ENCODE results near the gene PNRC2. TPM values are rescaled to one million over a fixed set of nuclear protein-coding genes. Genes with fewer than 3 reads are reported as not detected.

The PNRC2 gene
- total RNA-seq, 1 donor: 74.9 TPM

- Histone ChIP-seq H3K27me3 (ENCODE audit: insufficient read depth, low read length) (peaks cover 2% of the 10 kb centered on the region), H2AFZ (ENCODE audit: low read length) (peak overlapping the region; percentile 79), H3K4me2 (ENCODE audit: insufficient read depth, low read length) (peak overlapping the region; percentile 86), H3K79me2 (ENCODE audit: insufficient read depth, low read length) (no peaks in the 10 kb centered on the region), H3K4me3 (ENCODE audit: insufficient read depth, low read length) (peak overlapping the region; percentile 64), H3K36me3 (ENCODE audit: insufficient read depth, low read length) (no peaks in the 10 kb centered on the region), H3K4me1 (ENCODE audit: insufficient read depth, low read length) (peaks cover 8% of the 10 kb centered on the region), H3K27ac (ENCODE audit: low read depth, low read length) (peak overlapping the region; percentile 90), H3K9me3 (ENCODE audit: low read depth, low read length) (no peaks in the 10 kb centered on the region), H4K20me1 (ENCODE audit: insufficient read depth, low read length) (no peaks in the 10 kb centered on the region)
- DNase-seq (ENCODE audit: insufficient read length, low spot score, missing footprints): peak; percentile 41
- no peak for TF ChIP-seq CTCF (IDR thresholded peaks at IDR 0.05; ENCODE audit: extremely low read depth, low read depth, low read length)
Observed at GRCh38 chr1:23931491-23931880, 28.1 kb upstream of the PNRC2 start.

DNA sequence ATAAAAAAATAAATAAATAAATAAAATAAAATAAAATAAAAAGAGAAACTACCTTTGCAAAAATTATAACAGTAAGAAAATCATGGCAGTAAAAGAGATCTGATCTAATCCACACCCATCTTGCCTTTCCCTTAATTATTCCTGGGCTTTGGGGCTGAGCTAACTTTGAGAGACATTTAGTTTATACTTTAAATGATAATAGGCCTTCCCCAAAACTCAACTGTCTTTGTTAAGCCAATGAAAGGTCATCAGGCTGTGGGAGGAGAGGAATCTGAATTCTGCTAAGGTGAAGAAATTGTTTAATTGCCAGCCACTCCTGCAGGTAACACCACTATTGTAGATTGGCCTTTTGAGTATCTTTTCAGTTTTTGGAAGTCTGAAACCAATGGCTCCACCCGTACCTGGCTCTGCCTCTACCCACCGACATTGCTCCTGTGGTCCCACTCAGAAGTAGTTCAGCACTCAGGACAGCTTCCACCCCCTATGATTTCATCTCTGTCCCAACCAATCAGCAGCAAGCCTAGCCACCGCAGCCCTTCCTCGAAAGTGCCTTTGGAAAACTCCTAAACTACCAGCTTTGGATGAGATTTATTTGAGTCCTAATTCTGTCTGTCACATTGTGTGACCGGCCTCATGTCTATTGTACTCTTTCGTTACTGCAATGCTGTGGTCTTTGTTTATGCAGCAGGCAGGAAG lies 23.0 kb upstream of the PNRC2 start:
- Histone ChIP-seq H3K4me2 (ENCODE audit: insufficient read depth, low read length) (no peak overlapping the region), H2AFZ (ENCODE audit: low read length) (no peak overlapping the region), H3K4me3 (ENCODE audit: insufficient read depth, low read length) (no peak overlapping the region), H3K4me1 (ENCODE audit: insufficient read depth, low read length) (peaks cover under 1% of the 10 kb centered on the region), H3K9me3 (ENCODE audit: low read depth, low read length) (no peaks in the 10 kb centered on the region), H3K27me3 (ENCODE audit: insufficient read depth, low read length) (peaks cover 2% of the 10 kb centered on the region), H4K20me1 (ENCODE audit: insufficient read depth, low read length) (no peaks in the 10 kb centered on the region), H3K36me3 (ENCODE audit: insufficient read depth, low read length) (no peaks in the 10 kb centered on the region), H3K79me2 (ENCODE audit: insufficient read depth, low read length) (no peaks in the 10 kb centered on the region), H3K27ac (ENCODE audit: low read depth, low read length) (no peak overlapping the region)
- no peak for TF ChIP-seq CTCF (IDR thresholded peaks at IDR 0.05; ENCODE audit: extremely low read depth, low read depth, low read length)
- peak; percentile 86 for DNase-seq (ENCODE audit: insufficient read length, low spot score, missing footprints)

GRCh38 chr1:23947366-23947765 lies 12.3 kb upstream of the PNRC2 start:
- H3K27me3 ChIP-seq (ENCODE audit: insufficient read depth, low read length): peaks cover 12% of the 10 kb centered on the region
- no peak for TF ChIP-seq CTCF (IDR thresholded peaks at IDR 0.05; ENCODE audit: extremely low read depth, low read depth, low read length)
- no peak for DNase-seq (ENCODE audit: insufficient read length, low spot score, missing footprints)
- no peaks in the 10 kb centered on the region for H3K79me2 ChIP-seq (ENCODE audit: insufficient read depth, low read length)
- H3K4me1 ChIP-seq (ENCODE audit: insufficient read depth, low read length): peaks cover 11% of the 10 kb centered on the region
- no peak overlapping the region for H3K4me2 ChIP-seq (ENCODE audit: insufficient read depth, low read length)
- peaks cover 3% of the 10 kb centered on the region for H3K9me3 ChIP-seq (ENCODE audit: low read depth, low read length)
- H3K27ac ChIP-seq (ENCODE audit: low read depth, low read length): no peak overlapping the region
- no peaks in the 10 kb centered on the region for H3K36me3 ChIP-seq (ENCODE audit: insufficient read depth, low read length)
- no peak overlapping the region for H3K4me3 ChIP-seq (ENCODE audit: insufficient read depth, low read length)
- H4K20me1 ChIP-seq (ENCODE audit: insufficient read depth, low read length): no peaks in the 10 kb centered on the region
- no peak overlapping the region for H2AFZ ChIP-seq (ENCODE audit: low read length)

DNA sequence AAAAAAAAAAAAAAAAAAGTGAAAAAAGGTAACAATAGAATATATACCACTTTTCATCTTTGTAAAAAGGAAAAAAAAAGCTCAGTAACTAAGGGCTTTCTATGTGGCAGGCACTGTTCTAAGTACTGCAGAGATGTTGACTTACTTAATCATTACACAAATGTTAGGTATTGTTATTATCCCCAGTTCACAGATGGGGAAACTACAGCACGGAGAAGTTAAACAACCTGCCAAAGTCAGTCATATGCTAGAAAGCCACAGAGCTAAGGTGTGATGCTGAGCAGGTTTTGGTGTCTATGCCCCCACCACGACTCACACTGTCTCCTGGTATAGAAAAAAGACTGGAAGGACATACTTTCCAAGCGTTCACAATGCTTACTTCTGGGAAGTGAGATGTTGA lies 6.6 kb upstream of the PNRC2 start:
- no peaks in the 10 kb centered on the region for H3K27me3 ChIP-seq (ENCODE audit: insufficient read depth, low read length)

More for the DNA sequence above, 6.6 kb upstream of the PNRC2 start:
- H3K27ac ChIP-seq (ENCODE audit: low read depth, low read length): no peak overlapping the region
- no peaks in the 10 kb centered on the region for H3K9me3 ChIP-seq (ENCODE audit: low read depth, low read length)
- H4K20me1 ChIP-seq (ENCODE audit: insufficient read depth, low read length): no peaks in the 10 kb centered on the region
- DNase-seq (ENCODE audit: insufficient read length, low spot score, missing footprints): no peak
- no peaks in the 10 kb centered on the region for H3K79me2 ChIP-seq (ENCODE audit: insufficient read depth, low read length)
- TF ChIP-seq CTCF (IDR thresholded peaks at IDR 0.05; ENCODE audit: extremely low read depth, low read depth, low read length): no peak
- H3K36me3 ChIP-seq (ENCODE audit: insufficient read depth, low read length): no peaks in the 10 kb centered on the region
- H3K4me3 ChIP-seq (ENCODE audit: insufficient read depth, low read length): no peak overlapping the region
- no peak overlapping the region for H2AFZ ChIP-seq (ENCODE audit: low read length)
- no peak overlapping the region for H3K4me2 ChIP-seq (ENCODE audit: insufficient read depth, low read length)
- H3K4me1 ChIP-seq (ENCODE audit: insufficient read depth, low read length): peaks cover 16% of the 10 kb centered on the region

Measured in osteoblast (primary cell).